ENCODE data around the gene COL20A1.
A peak's percentile ranks its signal among the peaks of the same experiment; 100 is the strongest.

COL20A1 gene

GRCh38 chr20:63290136-63290676 lies 2.8 kb upstream of the COL20A1 start:
- in situ Hi-C loops (cut with HindIII; ENCODE audit: low sequenced_read_pairs), result no loop called here
- no peak for DNase-seq (ENCODE audit: low read depth, low spot score)
- no peak for TF ChIP-seq CTCF (IDR thresholded peaks at IDR 0.05; ENCODE audit: low read depth, low read length)
- H3K4me3 ChIP-seq (ENCODE audit: low read depth, low read length), result no peak overlapping the region

- in situ Hi-C loops (cut with HindIII; ENCODE audit: low sequenced_read_pairs), result no loop called here
- no peak overlapping the region for H3K4me3 ChIP-seq (ENCODE audit: low read depth, low read length)
- no peak for DNase-seq (ENCODE audit: low read depth, low spot score)
- peak; percentile 73 for TF ChIP-seq CTCF (IDR thresholded peaks at IDR 0.05; ENCODE audit: low read depth, low read length)
Measured at GRCh38 chr20:63290677-63291472, 2.1 kb upstream of the COL20A1 start.

- no peak for TF ChIP-seq CTCF (IDR thresholded peaks at IDR 0.05; ENCODE audit: low read depth, low read length)
- in situ Hi-C loops (cut with HindIII; ENCODE audit: low sequenced_read_pairs), result no loop called here
- H3K4me3 ChIP-seq (ENCODE audit: low read depth, low read length), result no peak overlapping the region
- no peak for DNase-seq (ENCODE audit: low read depth, low spot score)
Measured at GRCh38 chr20:63291811-63292210, 1.2 kb upstream of the COL20A1 start.

DNA sequence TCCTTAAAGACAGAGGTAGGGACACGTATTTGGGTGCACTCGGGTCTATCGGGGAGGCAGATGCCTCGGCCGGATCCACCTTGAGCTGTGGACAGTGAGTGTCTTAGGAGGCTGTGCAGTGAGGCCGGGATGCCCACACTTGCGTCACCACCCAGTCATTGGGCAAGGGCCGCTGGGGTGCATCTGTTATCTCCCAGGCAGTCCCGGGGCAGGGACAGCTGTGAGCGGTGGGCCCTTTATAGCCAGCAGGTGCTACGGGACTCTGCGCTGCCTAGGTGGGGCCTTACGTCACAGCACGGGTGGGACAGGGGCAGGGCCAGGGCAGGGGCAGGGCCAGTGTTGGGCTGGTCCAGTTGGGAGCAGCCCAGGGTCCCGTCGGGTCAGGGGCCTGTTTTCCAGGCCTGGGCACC lies 689 bp upstream of the COL20A1 start:
- no peak overlapping the region for H3K4me3 ChIP-seq (ENCODE audit: low read depth, low read length)
- no peak for DNase-seq (ENCODE audit: low read depth, low spot score)
- in situ Hi-C loops (cut with HindIII; ENCODE audit: low sequenced_read_pairs), result no loop called here
- no peak for TF ChIP-seq CTCF (IDR thresholded peaks at IDR 0.05; ENCODE audit: low read depth, low read length)

- in situ Hi-C loops (cut with HindIII; ENCODE audit: low sequenced_read_pairs), result no loop called here
- H3K4me3 ChIP-seq (ENCODE audit: low read depth, low read length), result no peak overlapping the region
- DNase-seq (ENCODE audit: low read depth, low spot score), result no peak
- TF ChIP-seq CTCF (IDR thresholded peaks at IDR 0.05; ENCODE audit: low read depth, low read length), result no peak
Measured at GRCh38 chr20:63293456-63293855, 470 bp downstream of the COL20A1 start.

DNA sequence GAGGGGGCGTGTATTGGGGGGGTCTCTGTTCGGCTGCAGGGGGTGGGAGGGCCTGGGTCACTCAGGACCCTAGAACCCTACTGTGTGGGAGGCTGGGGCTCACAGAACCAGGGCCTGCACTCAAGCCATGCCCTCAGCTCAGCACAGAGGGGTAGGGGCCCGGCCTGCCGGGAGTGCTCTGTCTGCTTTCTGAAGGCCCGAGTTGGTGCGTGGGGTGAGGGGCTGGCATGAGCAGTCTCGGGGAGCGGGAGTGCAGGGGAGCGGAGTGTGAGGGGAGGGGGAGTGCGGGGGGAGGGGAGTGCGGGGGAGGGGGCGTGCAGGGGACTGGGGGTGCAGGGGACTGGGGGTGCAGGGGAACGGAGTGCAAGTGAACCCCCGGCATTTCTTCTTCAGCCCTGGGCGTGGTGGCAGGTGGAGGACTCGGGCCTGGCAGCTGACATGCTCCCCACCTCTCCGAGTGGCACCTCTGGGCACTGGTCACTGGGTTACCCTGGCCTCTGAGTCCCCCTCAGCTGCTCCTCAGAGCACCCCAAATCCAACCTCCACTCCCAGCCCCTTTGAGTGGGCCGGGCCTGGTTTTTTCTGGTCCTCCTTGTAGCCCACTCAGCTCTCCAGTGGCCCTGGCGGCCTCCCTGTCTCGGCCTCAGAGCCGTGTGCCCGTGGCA lies 1.0 kb downstream of the COL20A1 start:
- no peak overlapping the region for H3K4me3 ChIP-seq (ENCODE audit: low read depth, low read length)
- DNase-seq (ENCODE audit: low read depth, low spot score), result no peak
- TF ChIP-seq CTCF (IDR thresholded peaks at IDR 0.05; ENCODE audit: low read depth, low read length), result no peak
- in situ Hi-C loops (cut with HindIII; ENCODE audit: low sequenced_read_pairs), result no loop called here

All from astrocyte of the spinal cord (primary cell).